ENCODE results near the gene EPHA6.

EPHA6 gene

GRCh38 chr3:96813820-96814650 lies at the start of gene EPHA6:
Gene EPHA6, plus strand, starts transcription at chr3:96814594.
- no peak for DNase-seq (ENCODE audit: low read depth in 2 of 2)

GRCh38 chr3:96776818-96777217 lies 37.6 kb upstream of the EPHA6 start:
- no peak for DNase-seq (ENCODE audit: low read depth in 2 of 2)

- DNase-seq (ENCODE audit: low read depth in 2 of 2): no peak
These were observed 34.6 kb upstream of the EPHA6 start for GRCh38 chr3:96779810-96780209.

GRCh38 chr3:96796101-96796500 lies 18.3 kb upstream of the EPHA6 start:
- no peak for DNase-seq (ENCODE audit: low read depth in 2 of 2)

GRCh38 chr3:96803870-96804269 lies 10.5 kb upstream of the EPHA6 start:
- DNase-seq (ENCODE audit: low read depth in 2 of 2): no peak

- DNase-seq (ENCODE audit: low read depth in 2 of 2): no peak
These were observed 8.1 kb upstream of the EPHA6 start for GRCh38 chr3:96806341-96806740.

- DNase-seq (ENCODE audit: low read depth in 2 of 2): peak; percentile 41 to 49
These were observed 1.1 kb upstream of the EPHA6 start for GRCh38 chr3:96813134-96813819.

GRCh38 chr3:96814651-96815567 lies 515 bp downstream of the EPHA6 start:
- DNase-seq (ENCODE audit: low read depth in 2 of 2): no peak

- DNase-seq (ENCODE audit: low read depth in 2 of 2): no peak
These were observed 16.8 kb downstream of the EPHA6 start for GRCh38 chr3:96831175-96831574.

- DNase-seq (ENCODE audit: low read depth in 2 of 2): no peak
These were observed 18.9 kb downstream of the EPHA6 start for GRCh38 chr3:96833301-96833700.

- DNase-seq (ENCODE audit: low read depth in 2 of 2): no peak
These were observed 21.9 kb downstream of the EPHA6 start for GRCh38 chr3:96836153-96836915.

GRCh38 chr3:96843505-96844203 lies 29.3 kb downstream of the EPHA6 start:
- DNase-seq (ENCODE audit: low read depth in 2 of 2): no peak

GRCh38 chr3:96844204-96844514 lies 29.8 kb downstream of the EPHA6 start:
- no peak for DNase-seq (ENCODE audit: low read depth in 2 of 2)

GRCh38 chr3:96852849-96853248 lies 38.5 kb downstream of the EPHA6 start:
- DNase-seq (ENCODE audit: low read depth in 2 of 2): no peak

- no peak for DNase-seq (ENCODE audit: low read depth in 2 of 2)
These were observed 46.5 kb downstream of the EPHA6 start for GRCh38 chr3:96860882-96861281.

- no peak for DNase-seq (ENCODE audit: low read depth in 2 of 2)
These were observed 48.8 kb downstream of the EPHA6 start for GRCh38 chr3:96863129-96863740.

GRCh38 chr3:96865605-96866004 lies 51.2 kb downstream of the EPHA6 start:
- no peak for DNase-seq (ENCODE audit: low read depth in 2 of 2)

- DNase-seq (ENCODE audit: low read depth in 2 of 2): no peak
These were observed 54.9 kb downstream of the EPHA6 start for GRCh38 chr3:96869316-96869715.

GRCh38 chr3:96877510-96877909 lies 63.1 kb downstream of the EPHA6 start:
- DNase-seq (ENCODE audit: low read depth in 2 of 2): no peak

- DNase-seq (ENCODE audit: low read depth in 2 of 2): no peak
These were observed 85.6 kb downstream of the EPHA6 start for GRCh38 chr3:96900031-96900430.

GRCh38 chr3:96900566-96900965 lies 86.2 kb downstream of the EPHA6 start:
- DNase-seq (ENCODE audit: low read depth in 2 of 2): no peak

Measured in stimulated activated CD8-positive, alpha-beta memory T cell treated with anti-CD3 and anti-CD28 coated beads, Interleukin-15, amount 100 ng/mL, for 48 hours (primary cell).